HL-60 (cell line): ENCODE data around the gene IGSF9.

ENCODE experiments used
- GABPA ChIP-seq: IDR thresholded peaks from 2 replicates; pipeline ENCODE4 v1.6.1; 2012; ENCODE audit warnings: low read depth
- POLR2AphosphoS5 ChIP-seq: IDR thresholded peaks from 2 replicates; pipeline ENCODE4 v1.6.1; 2012; ENCODE audit warnings: low read depth
- TF ChIP-seq, protein P1 (sequence below): IDR thresholded peaks from 2 replicates; pipeline ENCODE4 v1.6.1; 2012; ENCODE audit warnings: low read depth; ENCODE audit not compliant: insufficient replicate concordance
- TF ChIP-seq, protein P2 (sequence below): IDR thresholded peaks from one replicate; pipeline ENCODE4 v1.5.1; 2011; ENCODE audit warnings: low read length, control low read depth, inconsistent platforms; ENCODE audit not compliant: insufficient read depth

DNA sequence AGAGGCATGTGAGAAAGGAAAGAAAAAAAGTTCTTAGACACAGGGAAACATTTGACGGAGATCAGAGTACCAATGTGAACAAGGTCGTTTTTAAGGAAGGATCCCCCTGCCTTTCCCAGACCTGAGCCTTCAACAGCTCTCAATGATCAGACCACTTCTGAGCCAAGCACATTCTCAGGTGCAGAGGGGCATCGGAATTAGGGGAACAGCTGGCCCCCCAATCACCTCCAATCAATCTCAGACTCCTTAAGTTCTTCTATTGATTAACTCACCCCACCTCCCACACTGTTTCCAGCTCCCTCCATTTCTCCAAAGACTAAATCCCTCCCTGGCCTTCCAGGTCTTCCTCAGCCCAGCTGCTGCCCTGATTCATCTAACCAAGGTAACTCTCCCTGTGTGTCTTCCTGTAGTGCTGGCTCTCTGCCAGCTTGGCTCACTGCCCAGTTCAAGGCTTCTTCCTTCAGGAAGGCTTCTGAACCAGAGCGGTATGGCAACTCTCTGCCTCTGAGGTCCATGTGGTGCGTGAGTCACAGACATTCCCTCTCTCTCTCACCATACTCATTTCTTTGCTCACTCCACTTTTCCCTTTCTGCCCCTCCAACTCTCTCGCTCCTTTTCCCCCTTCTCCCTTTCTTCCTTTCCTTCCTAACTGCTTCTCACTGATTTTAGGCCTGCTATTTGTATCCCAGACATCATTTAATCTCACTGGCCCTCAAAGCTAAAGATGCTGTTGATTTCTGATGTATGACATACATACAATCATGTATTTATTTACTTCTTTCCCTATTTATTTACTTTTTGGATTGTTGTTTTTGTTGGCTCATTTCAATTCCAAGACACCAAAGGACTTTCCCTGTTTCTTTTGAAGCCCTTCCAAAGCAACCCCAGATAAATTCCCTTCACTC, 63.5 kb downstream of the IGSF9 start:
- TF ChIP-seq, protein P1, sequence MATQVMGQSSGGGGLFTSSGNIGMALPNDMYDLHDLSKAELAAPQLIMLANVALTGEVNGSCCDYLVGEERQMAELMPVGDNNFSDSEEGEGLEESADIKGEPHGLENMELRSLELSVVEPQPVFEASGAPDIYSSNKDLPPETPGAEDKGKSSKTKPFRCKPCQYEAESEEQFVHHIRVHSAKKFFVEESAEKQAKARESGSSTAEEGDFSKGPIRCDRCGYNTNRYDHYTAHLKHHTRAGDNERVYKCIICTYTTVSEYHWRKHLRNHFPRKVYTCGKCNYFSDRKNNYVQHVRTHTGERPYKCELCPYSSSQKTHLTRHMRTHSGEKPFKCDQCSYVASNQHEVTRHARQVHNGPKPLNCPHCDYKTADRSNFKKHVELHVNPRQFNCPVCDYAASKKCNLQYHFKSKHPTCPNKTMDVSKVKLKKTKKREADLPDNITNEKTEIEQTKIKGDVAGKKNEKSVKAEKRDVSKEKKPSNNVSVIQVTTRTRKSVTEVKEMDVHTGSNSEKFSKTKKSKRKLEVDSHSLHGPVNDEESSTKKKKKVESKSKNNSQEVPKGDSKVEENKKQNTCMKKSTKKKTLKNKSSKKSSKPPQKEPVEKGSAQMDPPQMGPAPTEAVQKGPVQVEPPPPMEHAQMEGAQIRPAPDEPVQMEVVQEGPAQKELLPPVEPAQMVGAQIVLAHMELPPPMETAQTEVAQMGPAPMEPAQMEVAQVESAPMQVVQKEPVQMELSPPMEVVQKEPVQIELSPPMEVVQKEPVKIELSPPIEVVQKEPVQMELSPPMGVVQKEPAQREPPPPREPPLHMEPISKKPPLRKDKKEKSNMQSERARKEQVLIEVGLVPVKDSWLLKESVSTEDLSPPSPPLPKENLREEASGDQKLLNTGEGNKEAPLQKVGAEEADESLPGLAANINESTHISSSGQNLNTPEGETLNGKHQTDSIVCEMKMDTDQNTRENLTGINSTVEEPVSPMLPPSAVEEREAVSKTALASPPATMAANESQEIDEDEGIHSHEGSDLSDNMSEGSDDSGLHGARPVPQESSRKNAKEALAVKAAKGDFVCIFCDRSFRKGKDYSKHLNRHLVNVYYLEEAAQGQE, result no peak
- TF ChIP-seq, protein P2, sequence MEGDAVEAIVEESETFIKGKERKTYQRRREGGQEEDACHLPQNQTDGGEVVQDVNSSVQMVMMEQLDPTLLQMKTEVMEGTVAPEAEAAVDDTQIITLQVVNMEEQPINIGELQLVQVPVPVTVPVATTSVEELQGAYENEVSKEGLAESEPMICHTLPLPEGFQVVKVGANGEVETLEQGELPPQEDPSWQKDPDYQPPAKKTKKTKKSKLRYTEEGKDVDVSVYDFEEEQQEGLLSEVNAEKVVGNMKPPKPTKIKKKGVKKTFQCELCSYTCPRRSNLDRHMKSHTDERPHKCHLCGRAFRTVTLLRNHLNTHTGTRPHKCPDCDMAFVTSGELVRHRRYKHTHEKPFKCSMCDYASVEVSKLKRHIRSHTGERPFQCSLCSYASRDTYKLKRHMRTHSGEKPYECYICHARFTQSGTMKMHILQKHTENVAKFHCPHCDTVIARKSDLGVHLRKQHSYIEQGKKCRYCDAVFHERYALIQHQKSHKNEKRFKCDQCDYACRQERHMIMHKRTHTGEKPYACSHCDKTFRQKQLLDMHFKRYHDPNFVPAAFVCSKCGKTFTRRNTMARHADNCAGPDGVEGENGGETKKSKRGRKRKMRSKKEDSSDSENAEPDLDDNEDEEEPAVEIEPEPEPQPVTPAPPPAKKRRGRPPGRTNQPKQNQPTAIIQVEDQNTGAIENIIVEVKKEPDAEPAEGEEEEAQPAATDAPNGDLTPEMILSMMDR, result no peak
- no peak for TF ChIP-seq GABPA
- no peak for TF ChIP-seq POLR2AphosphoS5
